ENCODE measurements around the gene TNNT2. TPM values are rescaled to one million over a fixed set of nuclear protein-coding genes. Genes with fewer than 3 reads are reported as not detected.
A peak's percentile ranks its signal among the peaks of the same experiment; 100 is the strongest.

The TNNT2 gene
- total RNA-seq, 1 experiment from 2014 or later: not detected

DNA sequence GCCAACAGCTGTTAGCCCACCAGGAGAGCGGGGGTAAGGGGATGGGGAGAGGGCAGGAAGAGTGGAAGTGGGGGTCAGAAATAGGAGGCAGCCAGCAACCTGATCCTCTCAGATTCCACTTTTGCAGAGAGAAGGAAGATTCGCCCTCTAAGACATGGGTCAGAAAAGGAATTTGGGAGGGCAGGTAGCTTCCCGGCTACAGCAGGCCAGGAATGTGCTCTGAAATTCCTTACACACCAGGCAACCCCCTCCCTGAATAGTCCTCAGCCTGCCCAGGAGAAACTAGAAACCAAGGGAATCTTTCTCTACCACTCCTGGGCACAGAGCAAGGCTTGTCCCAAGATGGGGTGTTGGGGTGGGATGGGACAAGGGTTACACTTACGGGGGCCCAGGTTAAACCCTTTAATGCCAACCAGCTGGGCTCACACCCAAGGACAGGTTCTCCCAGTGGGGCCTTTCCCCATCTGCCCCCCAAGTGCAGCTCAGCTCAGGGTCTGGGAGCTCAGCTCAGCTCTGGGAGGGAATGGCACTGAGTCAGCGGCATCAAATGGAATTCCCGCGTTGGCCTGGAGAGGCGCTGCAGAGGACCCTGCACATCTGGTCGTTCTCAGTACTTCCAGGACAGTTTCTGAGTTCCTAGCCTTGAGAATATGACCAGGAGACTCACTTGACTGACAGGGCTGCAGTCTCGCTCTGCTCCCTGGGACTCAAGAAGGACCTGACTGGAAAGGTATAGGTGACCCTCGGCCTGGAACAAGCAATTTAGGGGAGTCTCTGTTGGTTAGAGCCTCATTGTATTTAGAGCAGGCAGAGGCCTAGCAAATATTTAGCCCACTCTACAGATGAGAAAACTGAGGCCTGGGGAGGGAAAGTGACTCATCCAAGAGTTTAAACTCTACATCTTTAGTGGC is 761 bp downstream of the TNNT2 start:
- DNase-seq (ENCODE audit: low read depth): peak; percentile 51

DNA sequence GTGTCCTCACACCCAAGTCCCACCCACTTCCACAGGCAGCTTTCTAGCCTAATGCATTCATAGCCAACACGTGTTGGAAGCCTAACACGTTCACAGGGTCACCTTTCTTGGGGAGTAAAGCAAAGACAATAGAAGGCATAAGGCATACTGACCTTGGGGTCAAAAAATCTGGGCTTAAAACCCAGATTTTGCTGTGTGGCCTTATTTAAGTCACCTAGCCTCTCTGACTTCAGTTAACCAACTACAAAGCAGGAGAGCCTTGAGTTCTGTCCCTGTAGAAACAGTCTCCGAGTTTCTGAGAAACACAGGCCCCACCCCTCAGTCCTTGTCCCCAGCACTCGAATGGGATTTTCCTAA is 1.4 kb downstream of the TNNT2 start:
- no peak for DNase-seq (ENCODE audit: low read depth)

DNA sequence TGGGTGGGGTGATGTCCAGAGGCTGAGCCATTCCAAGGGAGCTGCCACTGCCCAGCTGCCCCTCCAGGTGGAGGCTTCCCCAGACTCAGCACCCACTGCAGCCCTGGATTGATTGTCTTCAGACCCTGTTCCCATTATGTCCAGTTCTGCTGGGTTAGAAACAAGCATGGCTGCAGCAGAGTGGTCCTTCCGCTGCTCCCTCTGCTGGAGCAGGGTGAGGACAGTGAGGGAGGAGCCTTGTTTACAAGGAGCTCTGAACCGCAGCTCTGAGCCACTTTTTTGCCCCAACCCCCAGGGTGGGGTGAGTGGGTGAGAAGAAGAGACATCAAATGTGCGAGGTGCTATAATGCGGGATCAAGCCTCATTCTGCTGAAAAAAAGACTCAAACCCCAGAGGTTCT is 2.3 kb downstream of the TNNT2 start:
- DNase-seq (ENCODE audit: low read depth): no peak

DNA sequence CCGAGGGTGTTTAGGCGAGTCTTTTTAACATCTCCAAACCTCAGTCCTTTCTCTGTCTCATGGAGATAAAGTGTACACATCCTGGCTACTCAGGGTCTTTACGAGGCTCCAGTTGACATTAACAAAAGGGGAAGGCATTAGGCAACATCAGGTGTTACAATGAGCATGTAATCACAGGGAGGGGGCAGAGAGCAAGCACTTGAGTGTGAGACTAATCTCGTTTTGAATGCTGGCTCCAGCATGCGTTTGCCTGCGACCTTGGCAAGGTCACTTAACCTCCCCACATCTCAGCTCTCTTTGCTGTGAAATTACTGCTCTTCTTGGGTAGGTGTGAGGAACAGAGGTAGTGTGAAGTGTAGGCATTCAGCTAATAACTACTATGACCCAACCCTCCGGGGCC is 3.1 kb downstream of the TNNT2 start:
- DNase-seq (ENCODE audit: low read depth): no peak

DNA sequence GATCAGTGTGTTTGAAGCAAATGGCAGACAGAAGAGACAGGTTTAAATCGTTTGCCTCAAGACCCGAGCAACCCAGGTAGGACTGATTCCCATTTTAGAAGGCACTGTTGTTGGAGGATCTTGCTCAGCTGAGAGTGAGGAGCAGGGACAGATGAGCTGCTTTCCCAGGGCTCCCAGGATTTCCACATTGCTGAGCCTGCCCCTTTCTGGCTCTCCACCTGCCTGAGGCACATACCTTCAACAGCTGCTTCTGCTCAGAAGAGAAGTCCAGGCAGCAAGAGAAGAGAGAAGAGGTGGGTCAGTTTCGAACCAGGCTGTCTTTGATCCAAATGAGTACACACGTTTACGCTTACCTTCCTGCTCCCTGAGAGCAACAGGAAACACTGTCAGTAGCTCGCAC is 5.7 kb downstream of the TNNT2 start:
- DNase-seq (ENCODE audit: low read depth): no peak

DNA sequence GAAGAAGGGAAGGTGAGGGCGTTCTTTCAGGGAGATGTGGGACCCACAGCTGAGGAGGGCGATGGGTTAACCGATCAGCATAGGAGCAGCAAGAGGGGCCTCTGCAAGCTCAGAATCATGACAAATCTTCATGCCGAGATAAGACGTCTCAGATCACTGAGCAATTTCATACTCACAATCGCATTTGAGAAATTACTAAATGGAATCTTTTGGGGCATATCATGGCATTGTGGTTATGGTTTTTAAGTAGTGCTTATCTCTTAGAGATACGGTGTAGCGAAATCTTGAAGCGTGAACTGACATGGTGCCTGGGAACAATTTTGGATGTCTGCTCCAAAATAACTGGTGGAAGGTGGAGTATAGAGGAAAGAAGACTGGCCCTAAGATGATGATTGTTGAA is 6.2 kb downstream of the TNNT2 start:
- DNase-seq (ENCODE audit: low read depth): no peak

DNA sequence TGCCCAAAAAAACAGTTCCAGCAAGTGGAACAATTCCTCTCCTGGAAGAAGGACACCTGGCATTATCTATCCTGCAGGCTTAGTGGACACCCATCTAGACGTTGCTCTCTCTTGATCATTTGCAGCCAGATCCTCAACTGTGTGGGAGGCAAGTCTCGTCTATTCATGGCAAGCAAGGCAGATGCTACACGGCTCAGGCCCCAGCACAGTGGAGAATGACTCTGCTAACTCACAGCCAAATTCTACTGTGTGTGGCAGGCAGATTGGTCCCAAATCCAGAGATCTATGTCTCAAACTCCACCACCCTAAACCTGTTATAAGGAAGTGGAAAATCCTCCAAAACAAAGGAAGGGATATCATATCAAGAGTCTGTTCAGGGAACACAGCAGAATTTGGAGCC is 7.0 kb downstream of the TNNT2 start:
- DNase-seq (ENCODE audit: low read depth): no peak

- DNase-seq (ENCODE audit: low read depth): no peak
Observed at GRCh38 chr1:201369209-201369608, 8.3 kb downstream of the TNNT2 start.

GRCh38 chr1:201366696-201367095 is 10.8 kb downstream of the TNNT2 start:
- no peak for DNase-seq (ENCODE audit: low read depth)

- DNase-seq (ENCODE audit: low read depth): no peak
Observed at GRCh38 chr1:201365251-201365650, 12.2 kb downstream of the TNNT2 start.

- no peak for DNase-seq (ENCODE audit: low read depth)
Observed at GRCh38 chr1:201364808-201365105, 12.7 kb downstream of the TNNT2 start.

- DNase-seq (ENCODE audit: low read depth): no peak
Observed at GRCh38 chr1:201363467-201363866, 14.0 kb downstream of the TNNT2 start.

DNA sequence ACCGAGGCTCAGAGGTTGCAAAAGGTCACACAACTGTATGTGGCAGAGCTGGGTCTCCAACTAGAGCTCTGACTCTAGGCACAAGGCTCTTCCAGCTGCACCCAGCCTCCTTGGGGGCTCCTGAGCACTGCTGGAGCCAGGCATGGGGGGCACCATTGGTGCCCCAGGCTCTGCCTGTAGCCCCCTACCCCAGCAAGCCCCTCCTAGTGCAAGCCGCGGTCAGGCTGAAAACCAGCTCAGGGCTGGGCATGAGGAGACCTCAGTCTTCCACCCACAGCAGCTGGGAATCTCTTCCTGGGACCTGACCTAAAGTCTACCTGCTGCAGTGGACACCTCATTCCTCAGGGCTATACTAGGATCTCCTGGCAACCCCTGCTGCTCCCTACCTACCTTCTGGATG is 14.6 kb downstream of the TNNT2 start:
- no peak for DNase-seq (ENCODE audit: low read depth)

DNA sequence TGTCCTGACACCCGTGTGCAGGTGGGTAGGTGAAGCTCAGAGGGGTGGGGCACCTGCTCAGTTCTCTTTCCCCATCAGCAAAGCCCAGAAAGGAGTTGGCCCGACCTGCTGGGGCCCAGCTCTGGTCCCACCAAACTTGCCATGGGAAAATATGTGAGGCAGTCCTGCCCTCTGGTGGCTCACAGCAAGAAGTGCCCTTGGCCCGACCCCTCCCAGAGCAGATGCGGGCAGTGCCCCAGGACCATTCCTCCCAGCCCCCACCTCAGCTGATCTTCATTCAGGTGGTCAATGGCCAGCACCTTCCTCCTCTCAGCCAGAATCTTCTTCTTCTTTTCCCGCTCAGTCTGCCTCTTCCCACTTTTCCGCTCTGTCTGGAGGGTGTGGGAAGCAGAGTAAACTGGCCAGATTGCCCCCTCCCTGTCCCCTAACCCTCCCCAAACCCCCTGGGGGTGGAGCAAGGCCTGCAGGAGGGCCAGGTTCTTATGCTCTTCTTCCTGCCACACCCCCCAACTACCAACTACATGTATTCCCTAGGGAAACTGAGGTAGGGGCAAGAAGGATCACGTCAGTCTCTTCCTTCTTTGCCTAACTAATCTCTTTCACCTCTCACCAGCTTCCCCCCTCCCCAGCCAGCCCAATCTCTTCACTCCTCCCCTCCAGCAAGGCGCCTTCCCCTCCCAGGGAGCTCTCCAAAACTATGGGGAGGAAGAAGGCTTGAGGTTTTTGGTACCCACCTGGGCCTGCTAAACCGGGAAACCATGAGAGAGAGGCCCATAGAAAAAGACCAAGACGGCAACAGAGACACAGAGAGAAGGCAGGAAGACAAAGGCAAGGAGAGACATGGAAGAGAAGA is 15.6 kb downstream of the TNNT2 start:
- DNase-seq (ENCODE audit: low read depth): peak; percentile 36

- no peak for DNase-seq (ENCODE audit: low read depth)
Observed at GRCh38 chr1:201360901-201361651, 16.4 kb downstream of the TNNT2 start.

GRCh38 chr1:201360486-201360885 is 17.0 kb downstream of the TNNT2 start:
- no peak for DNase-seq (ENCODE audit: low read depth)

- no peak for DNase-seq (ENCODE audit: low read depth)
Observed at GRCh38 chr1:201359873-201360210, 17.6 kb downstream of the TNNT2 start.

- no peak for DNase-seq (ENCODE audit: low read depth)
Observed at GRCh38 chr1:201359031-201359872, 18.2 kb downstream of the TNNT2 start.

GRCh38 chr1:201358596-201358995 is 18.9 kb downstream of the TNNT2 start:
- DNase-seq (ENCODE audit: low read depth): peak; percentile 35

GRCh38 chr1:201357636-201358348 is 19.7 kb downstream of the TNNT2 start:
- no peak for DNase-seq (ENCODE audit: low read depth)

GRCh38 chr1:201357211-201357610 is 20.3 kb downstream of the TNNT2 start:
- no peak for DNase-seq (ENCODE audit: low read depth)

Data from M059J (cell line).